Activated naive CD8-positive, alpha-beta T cell treated with anti-CD3 and anti-CD28 coated beads, Interleukin-2, amount 50 U/mL, for 24 hours (primary cell): ENCODE results near the gene ZNF91.
"Not testable (repeated sequence)": the region's sequence is repeated elsewhere in the genome, so short reads cannot be mapped to it uniquely, and the experiment has no call there.

Source experiments
- ATAC-seq: fragments of 150-1000 bp; cut with Tn5 transposase; one replicate; pipeline ENCODE4 v1.10.0; 2021
- DNase-seq: peaks from one replicate; pipeline ENCODE4 v3.0.0; 2021
- H3K27ac Mint-ChIP-seq: one replicate; pipeline ENCODE4 v1.8.0; 2021; ENCODE audit warnings: mild to moderate bottlenecking, mixed read lengths
- H3K27me3 Mint-ChIP-seq: one replicate; pipeline ENCODE4 v1.8.0; 2021; ENCODE audit warnings: mixed read lengths
- H3K36me3 Mint-ChIP-seq: one replicate; pipeline ENCODE4 v1.8.0; 2021; ENCODE audit warnings: low read depth, mixed read lengths
- H3K4me1 Mint-ChIP-seq: one replicate; pipeline ENCODE4 v1.8.0; 2021; ENCODE audit warnings: mixed read lengths
- H3K4me3 Mint-ChIP-seq: one replicate; pipeline ENCODE4 v1.8.0; 2021; ENCODE audit warnings: mild to moderate bottlenecking, moderate library complexity, mixed read lengths
- H3K9me3 Mint-ChIP-seq: one replicate; pipeline ENCODE4 v1.8.0; 2021; ENCODE audit warnings: mixed read lengths

ZNF91 gene

GRCh38 chr19:23395041-23395721, at the start of gene ZNF91:
TSS of gene ZNF91 (minus strand) at chr19:23395471. CDS start at chr19:23395354, 117 bp downstream.
- Mint-ChIP-seq H3K36me3 (peaks cover 31% of the 10 kb centered on the region), H3K27me3 (no peaks in the 10 kb centered on the region), H3K9me3 (peaks cover 11% of the 10 kb centered on the region), H3K4me1 (peaks cover 34% of the 10 kb centered on the region), H3K4me3 (peak within 1 kb of the TSS; percentile 95), H3K27ac (peak within 1 kb of the TSS; percentile 95)
- ATAC-seq = peak; percentile 99
- peak; percentile 86 for DNase-seq

GRCh38 chr19:23440791-23441190, 45.5 kb upstream of the ZNF91 start:
- ATAC-seq = no peak
- DNase-seq = peak; percentile 24
- Mint-ChIP-seq H3K27ac (no peak overlapping the region), H3K36me3 (peaks cover 7% of the 10 kb centered on the region), H3K4me3 (no peak overlapping the region), H3K9me3 (peaks cover 59% of the 10 kb centered on the region), H3K4me1 (no peaks in the 10 kb centered on the region), H3K27me3 (no peaks in the 10 kb centered on the region)

- no peak overlapping the region for H3K4me3 Mint-ChIP-seq
Measured at GRCh38 chr19:23440207-23440606, 44.9 kb upstream of the ZNF91 start.

GRCh38 chr19:23439623-23440022, 44.4 kb upstream of the ZNF91 start:
- Mint-ChIP-seq H3K27ac (no peak overlapping the region), H3K4me3 (no peak overlapping the region), H3K27me3 (no peaks in the 10 kb centered on the region), H3K36me3 (peaks cover 7% of the 10 kb centered on the region), H3K9me3 (peaks cover 56% of the 10 kb centered on the region), H3K4me1 (no peaks in the 10 kb centered on the region)
- DNase-seq (no peak), ATAC-seq (no peak)

More at GRCh38 chr19:23440207-23440606, 44.9 kb upstream of the ZNF91 start:
- no peak overlapping the region for H3K27ac Mint-ChIP-seq
- peaks cover 7% of the 10 kb centered on the region for H3K36me3 Mint-ChIP-seq
- H3K27me3 Mint-ChIP-seq = no peaks in the 10 kb centered on the region
- peaks cover 59% of the 10 kb centered on the region for H3K9me3 Mint-ChIP-seq
- ATAC-seq (no peak), DNase-seq (no peak)
- no peaks in the 10 kb centered on the region for H3K4me1 Mint-ChIP-seq

- ATAC-seq = no peak
Measured at GRCh38 chr19:23437901-23438300, 42.6 kb upstream of the ZNF91 start.

GRCh38 chr19:23436944-23437343, 41.7 kb upstream of the ZNF91 start:
- Mint-ChIP-seq H3K36me3 (peaks cover 7% of the 10 kb centered on the region), H3K27me3 (no peaks in the 10 kb centered on the region), H3K9me3 (peaks cover 53% of the 10 kb centered on the region), H3K4me3 (no peak overlapping the region), H3K4me1 (no peaks in the 10 kb centered on the region), H3K27ac (no peak overlapping the region)
- DNase-seq (no peak), ATAC-seq (no peak)

More at GRCh38 chr19:23437901-23438300, 42.6 kb upstream of the ZNF91 start:
- no peak for DNase-seq
- peaks cover 53% of the 10 kb centered on the region for H3K9me3 Mint-ChIP-seq
- no peaks in the 10 kb centered on the region for H3K4me1 Mint-ChIP-seq
- H3K36me3 Mint-ChIP-seq = peaks cover 7% of the 10 kb centered on the region
- H3K27ac Mint-ChIP-seq = no peak overlapping the region
- no peaks in the 10 kb centered on the region for H3K27me3 Mint-ChIP-seq
- no peak overlapping the region for H3K4me3 Mint-ChIP-seq

GRCh38 chr19:23436318-23436717, 41.0 kb upstream of the ZNF91 start:
- Mint-ChIP-seq H3K9me3 (peaks cover 53% of the 10 kb centered on the region), H3K27ac (no peak overlapping the region), H3K27me3 (no peaks in the 10 kb centered on the region), H3K4me3 (no peak overlapping the region), H3K36me3 (peaks cover 7% of the 10 kb centered on the region), H3K4me1 (no peaks in the 10 kb centered on the region)
- no peak for ATAC-seq
- peak; percentile 14 for DNase-seq

GRCh38 chr19:23420824-23421223, 25.6 kb upstream of the ZNF91 start:
- Mint-ChIP-seq H3K9me3 (peaks cover 4% of the 10 kb centered on the region), H3K27me3 (peaks cover 11% of the 10 kb centered on the region), H3K27ac (no peak overlapping the region), H3K36me3 (peaks cover 4% of the 10 kb centered on the region), H3K4me3 (no peak overlapping the region), H3K4me1 (peaks cover 3% of the 10 kb centered on the region)
- no peak for ATAC-seq
- DNase-seq = no peak

GRCh38 chr19:23419261-23419660, 24.0 kb upstream of the ZNF91 start:
- not testable (repeated sequence) for H3K27ac Mint-ChIP-seq, ATAC-seq, DNase-seq, H3K4me1 Mint-ChIP-seq, H3K9me3 Mint-ChIP-seq, H3K36me3 Mint-ChIP-seq, H3K4me3 Mint-ChIP-seq
- peaks cover 23% of the 10 kb centered on the region for H3K27me3 Mint-ChIP-seq

GRCh38 chr19:23415561-23416191, 20.4 kb upstream of the ZNF91 start:
- peak overlapping the region; percentile 54 for H3K4me3 Mint-ChIP-seq
- peaks cover 8% of the 10 kb centered on the region for H3K4me1 Mint-ChIP-seq
- no peak overlapping the region for H3K27ac Mint-ChIP-seq
- H3K27me3 Mint-ChIP-seq = peaks cover 28% of the 10 kb centered on the region
- H3K9me3 Mint-ChIP-seq = peaks cover 3% of the 10 kb centered on the region
- DNase-seq = peak; percentile 14
- no peak for ATAC-seq
- H3K36me3 Mint-ChIP-seq = peaks cover 2% of the 10 kb centered on the region

GRCh38 chr19:23415034-23415433, 19.8 kb upstream of the ZNF91 start:
- Mint-ChIP-seq H3K27me3 (peaks cover 28% of the 10 kb centered on the region), H3K9me3 (peaks cover 3% of the 10 kb centered on the region), H3K27ac (no peak overlapping the region)

GRCh38 chr19:23410155-23410554, 14.9 kb upstream of the ZNF91 start:
- ATAC-seq = no peak
- peaks cover 13% of the 10 kb centered on the region for H3K27me3 Mint-ChIP-seq
- peaks cover 7% of the 10 kb centered on the region for H3K9me3 Mint-ChIP-seq
- peaks cover 7% of the 10 kb centered on the region for H3K4me1 Mint-ChIP-seq
- no peak for DNase-seq
- H3K27ac Mint-ChIP-seq = no peak overlapping the region
- no peak overlapping the region for H3K4me3 Mint-ChIP-seq
- no peaks in the 10 kb centered on the region for H3K36me3 Mint-ChIP-seq

More at GRCh38 chr19:23415034-23415433, 19.8 kb upstream of the ZNF91 start:
- H3K4me1 Mint-ChIP-seq = peaks cover 8% of the 10 kb centered on the region
- peak overlapping the region; percentile 54 for H3K4me3 Mint-ChIP-seq
- ATAC-seq = no peak
- DNase-seq = no peak
- no peaks in the 10 kb centered on the region for H3K36me3 Mint-ChIP-seq

GRCh38 chr19:23409392-23410048, 14.2 kb upstream of the ZNF91 start:
- DNase-seq (no peak), ATAC-seq (no peak)
- Mint-ChIP-seq H3K4me3 (no peak overlapping the region), H3K27me3 (peaks cover 7% of the 10 kb centered on the region), H3K27ac (no peak overlapping the region), H3K9me3 (peaks cover 5% of the 10 kb centered on the region), H3K4me1 (peaks cover 4% of the 10 kb centered on the region), H3K36me3 (no peaks in the 10 kb centered on the region)

- ATAC-seq = no peak
- Mint-ChIP-seq H3K9me3 (peaks cover 7% of the 10 kb centered on the region), H3K4me3 (no peak overlapping the region)
Measured at GRCh38 chr19:23407616-23408133, 12.4 kb upstream of the ZNF91 start.

GRCh38 chr19:23406721-23407120, 11.4 kb upstream of the ZNF91 start:
- peaks cover 7% of the 10 kb centered on the region for H3K9me3 Mint-ChIP-seq
- no peak for ATAC-seq
- peaks cover 9% of the 10 kb centered on the region for H3K4me1 Mint-ChIP-seq
- H3K27me3 Mint-ChIP-seq = no peaks in the 10 kb centered on the region
- no peaks in the 10 kb centered on the region for H3K36me3 Mint-ChIP-seq
- no peak for DNase-seq
- H3K4me3 Mint-ChIP-seq = no peak overlapping the region
- H3K27ac Mint-ChIP-seq = no peak overlapping the region

More at GRCh38 chr19:23407616-23408133, 12.4 kb upstream of the ZNF91 start:
- no peaks in the 10 kb centered on the region for H3K27me3 Mint-ChIP-seq
- H3K36me3 Mint-ChIP-seq = no peaks in the 10 kb centered on the region
- no peak for DNase-seq
- no peak overlapping the region for H3K27ac Mint-ChIP-seq
- peaks cover 4% of the 10 kb centered on the region for H3K4me1 Mint-ChIP-seq
